IMR-90 (cell line): ENCODE measurements around the gene ROBO1.

Experiments used
- CEBPB ChIP-seq: IDR thresholded peaks from 2 replicates; pipeline ENCODE4 v1.6.1; 2012; ENCODE audit warnings: low read depth, low read length, improper control_type of control experiment
- CHD1 ChIP-seq: IDR thresholded peaks from 2 replicates; pipeline ENCODE4 v1.6.1; 2012; ENCODE audit warnings: low read depth, low read length, improper control_type of control experiment
- CTCF ChIP-seq: conservative IDR thresholded peaks from 2 replicates; pipeline ENCODE4 v1.5.1; 2012; ENCODE audit warnings: mild to moderate bottlenecking, low read depth, low read length, improper control_type of control experiment
- FOS ChIP-seq: fragments of 150-350 bp; IDR thresholded peaks from 2 replicates; pipeline ENCODE4 v1.6.1; 2016; ENCODE audit warnings: low read depth, low read length
- MAFK ChIP-seq: IDR thresholded peaks from 2 replicates; pipeline ENCODE4 v1.6.1; 2012; ENCODE audit warnings: low read depth, low read length, improper control_type of control experiment
- MXI1 ChIP-seq: IDR thresholded peaks from 2 replicates; pipeline ENCODE4 v1.6.1; 2012; ENCODE audit warnings: low read depth, mild to moderate bottlenecking, low read length, moderate library complexity, borderline replicate concordance
- POLR2A ChIP-seq: IDR thresholded peaks from 2 replicates; pipeline ENCODE4 v1.6.1; 2012; ENCODE audit warnings: mild to moderate bottlenecking, low read depth, low read length
- RCOR1 ChIP-seq: IDR thresholded peaks from 2 replicates; pipeline ENCODE4 v1.6.1; 2012; ENCODE audit warnings: mild to moderate bottlenecking, low read length, improper control_type of control experiment; ENCODE audit not compliant: insufficient replicate concordance
- TF ChIP-seq, protein P1 (sequence below): fragments of 150-350 bp; IDR thresholded peaks from 2 replicates; pipeline ENCODE4 v1.6.1; 2017; ENCODE audit warnings: mild to moderate bottlenecking, antibody characterized with exemption, low read length, low read depth
- TF ChIP-seq, protein P2 (sequence below): fragments of 150-350 bp; IDR thresholded peaks from 2 replicates; pipeline ENCODE4 v1.6.1; 2016; ENCODE audit warnings: low read depth, mild to moderate bottlenecking, low read length, moderate library complexity, borderline replicate concordance

DNA sequence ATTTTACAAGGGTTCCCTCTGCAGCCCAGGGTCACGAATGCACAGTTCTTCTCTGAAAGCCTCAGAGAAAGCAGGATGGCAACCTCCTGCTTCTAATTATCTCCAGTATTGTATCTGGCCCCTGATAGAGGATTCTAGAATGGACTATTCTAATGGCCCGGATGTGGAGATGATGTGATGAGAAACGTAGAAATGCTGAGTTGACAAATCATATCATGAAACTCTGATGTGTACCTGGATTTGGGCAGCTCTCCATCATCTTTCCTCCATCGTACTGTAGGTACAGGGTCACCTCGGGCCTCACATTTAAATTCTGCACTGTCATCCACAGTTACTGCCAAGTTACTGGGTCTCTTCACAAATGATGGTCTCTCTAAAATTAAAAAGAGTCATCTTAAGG is 1050.8 kb downstream of the ROBO1 start:
- no peak for TF ChIP-seq CTCF
- no peak for TF ChIP-seq RCOR1
- TF ChIP-seq POLR2A = no peak
- TF ChIP-seq, protein P1, sequence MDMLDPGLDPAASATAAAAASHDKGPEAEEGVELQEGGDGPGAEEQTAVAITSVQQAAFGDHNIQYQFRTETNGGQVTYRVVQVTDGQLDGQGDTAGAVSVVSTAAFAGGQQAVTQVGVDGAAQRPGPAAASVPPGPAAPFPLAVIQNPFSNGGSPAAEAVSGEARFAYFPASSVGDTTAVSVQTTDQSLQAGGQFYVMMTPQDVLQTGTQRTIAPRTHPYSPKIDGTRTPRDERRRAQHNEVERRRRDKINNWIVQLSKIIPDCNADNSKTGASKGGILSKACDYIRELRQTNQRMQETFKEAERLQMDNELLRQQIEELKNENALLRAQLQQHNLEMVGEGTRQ = no peak
- no peak for TF ChIP-seq CHD1
- no peak for TF ChIP-seq CEBPB
- TF ChIP-seq MXI1 = no peak
- TF ChIP-seq, protein P2, sequence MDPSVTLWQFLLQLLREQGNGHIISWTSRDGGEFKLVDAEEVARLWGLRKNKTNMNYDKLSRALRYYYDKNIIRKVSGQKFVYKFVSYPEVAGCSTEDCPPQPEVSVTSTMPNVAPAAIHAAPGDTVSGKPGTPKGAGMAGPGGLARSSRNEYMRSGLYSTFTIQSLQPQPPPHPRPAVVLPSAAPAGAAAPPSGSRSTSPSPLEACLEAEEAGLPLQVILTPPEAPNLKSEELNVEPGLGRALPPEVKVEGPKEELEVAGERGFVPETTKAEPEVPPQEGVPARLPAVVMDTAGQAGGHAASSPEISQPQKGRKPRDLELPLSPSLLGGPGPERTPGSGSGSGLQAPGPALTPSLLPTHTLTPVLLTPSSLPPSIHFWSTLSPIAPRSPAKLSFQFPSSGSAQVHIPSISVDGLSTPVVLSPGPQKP = no peak
- no peak for TF ChIP-seq FOS
- TF ChIP-seq MAFK = peak; percentile 98
